ENCODE data around the gene DLL1. TPM values are rescaled to one million over a fixed set of nuclear protein-coding genes. Genes with fewer than 3 reads are reported as not detected.

DLL1 gene
- total RNA-seq, 1 experiment from 2014 or later = not detected

- H3F3A ChIP-seq (ENCODE audit: insufficient read depth, low read depth) = no peaks in the 10 kb centered on the region
- H2AFZ ChIP-seq = no peak overlapping the region
- no peaks in the 10 kb centered on the region for H3K9me2 ChIP-seq (ENCODE audit: insufficient read depth)
- BruUV-seq (replicated peaks) = no TSS peak
- no peak overlapping the region for H3K27ac ChIP-seq
- H3K27me3 ChIP-seq (ENCODE audit: insufficient read depth, low read depth) = peaks cover 83% of the 10 kb centered on the region
- no peak for DNase-seq
- H4K20me1 ChIP-seq (ENCODE audit: insufficient read depth) = no peaks in the 10 kb centered on the region
- no peaks in the 10 kb centered on the region for H3K36me3 ChIP-seq (ENCODE audit: low read depth)
- no peaks in the 10 kb centered on the region for H3K9me3 ChIP-seq (ENCODE audit: insufficient read depth, low read depth)
- no peak overlapping the region for H3K4me2 ChIP-seq
- intact Hi-C loops (cut with micrococcal nuclease; ENCODE audit: unreplicated experiment) = no loop called here
- TF ChIP-seq CTCF (conservative IDR thresholded peaks at IDR 0.05) = no peak
- CTCF ChIA-PET = no interaction called here
- H3K4me1 ChIP-seq (replicated peaks; ENCODE audit: insufficient read depth) = no peaks in the 10 kb centered on the region
- H3K4me3 ChIP-seq = no peak overlapping the region
- POLR2A ChIA-PET (ENCODE audit: unreplicated experiment) = no interaction called here
- no peaks in the 10 kb centered on the region for H3K79me2 ChIP-seq (ENCODE audit: low read depth)
These were observed 40.4 kb downstream of the DLL1 start for GRCh38 chr6:170250455-170250854.

GRCh38 chr6:170249817-170250216 is 41.1 kb downstream of the DLL1 start:
- CTCF ChIA-PET = no interaction called here

GRCh38 chr6:170248861-170249600 is 41.8 kb downstream of the DLL1 start:
- POLR2A ChIA-PET (ENCODE audit: unreplicated experiment) = no interaction called here
- no peak for DNase-seq
- Histone ChIP-seq H3K4me1 (replicated peaks; ENCODE audit: insufficient read depth) (no peaks in the 10 kb centered on the region), H3K36me3 (ENCODE audit: low read depth) (no peaks in the 10 kb centered on the region), H3K27ac (no peak overlapping the region), H3F3A (ENCODE audit: insufficient read depth, low read depth) (no peaks in the 10 kb centered on the region), H3K4me2 (no peak overlapping the region), H3K4me3 (no peak overlapping the region), H3K9me3 (ENCODE audit: insufficient read depth, low read depth) (no peaks in the 10 kb centered on the region), H3K79me2 (ENCODE audit: low read depth) (no peaks in the 10 kb centered on the region), H2AFZ (no peak overlapping the region), H3K9me2 (ENCODE audit: insufficient read depth) (no peaks in the 10 kb centered on the region), H4K20me1 (ENCODE audit: insufficient read depth) (no peaks in the 10 kb centered on the region), H3K27me3 (ENCODE audit: insufficient read depth, low read depth) (peaks cover 79% of the 10 kb centered on the region)
- intact Hi-C loops (cut with micrococcal nuclease; ENCODE audit: unreplicated experiment) = no loop called here
- BruUV-seq (replicated peaks) = no TSS peak
- CTCF ChIA-PET = no interaction called here
- no peak for TF ChIP-seq EZH2 (IDR thresholded peaks at IDR 0.05; ENCODE audit: low read depth)
- TF ChIP-seq CTCF (conservative IDR thresholded peaks at IDR 0.05) = no peak

More at GRCh38 chr6:170249817-170250216, 41.1 kb downstream of the DLL1 start:
- POLR2A ChIA-PET (ENCODE audit: unreplicated experiment) = no interaction called here
- Histone ChIP-seq H3K4me3 (no peak overlapping the region), H3K79me2 (ENCODE audit: low read depth) (no peaks in the 10 kb centered on the region), H2AFZ (no peak overlapping the region), H3K36me3 (ENCODE audit: low read depth) (no peaks in the 10 kb centered on the region), H3K9me3 (ENCODE audit: insufficient read depth, low read depth) (no peaks in the 10 kb centered on the region), H3F3A (ENCODE audit: insufficient read depth, low read depth) (no peaks in the 10 kb centered on the region), H3K4me1 (replicated peaks; ENCODE audit: insufficient read depth) (no peaks in the 10 kb centered on the region), H4K20me1 (ENCODE audit: insufficient read depth) (no peaks in the 10 kb centered on the region), H3K4me2 (no peak overlapping the region), H3K27me3 (ENCODE audit: insufficient read depth, low read depth) (peaks cover 83% of the 10 kb centered on the region), H3K9me2 (ENCODE audit: insufficient read depth) (no peaks in the 10 kb centered on the region), H3K27ac (no peak overlapping the region)
- TF ChIP-seq CTCF (conservative IDR thresholded peaks at IDR 0.05) (no peak), EZH2 (IDR thresholded peaks at IDR 0.05; ENCODE audit: low read depth) (no peak)
- no TSS peak for BruUV-seq (replicated peaks)
- no peak for DNase-seq
- intact Hi-C loops (cut with micrococcal nuclease; ENCODE audit: unreplicated experiment) = no loop called here

All from PC-9 (cell line).